Upper lobe of left lung (tissue), 4 donors: ENCODE measurements around the gene ARHGEF10L.

Experiments used
- CTCF ChIP-seq, 6 experiments: fragments of 450-650 bp in 4 of 6; fragments of 200-600 bp in 2 of 6; sonication (generic) in 2 of 6; IDR thresholded peaks; one replicate each; pipeline ENCODE4 v1.5.1; 2016 to 2019; ENCODE audit warnings: antibody characterized with exemption in 6 of 6
- EP300 ChIP-seq, 4 donors: sonication (generic); formaldehyde crosslinking; IDR thresholded peaks; one replicate each; pipeline ENCODE4 v1.5.1; 2017; ENCODE audit warnings: antibody characterized with exemption in 4 of 4, control low read depth in 2 of 4
- POLR2A ChIP-seq, 4 donors: fragments of 450-650 bp; IDR thresholded peaks; one replicate each; pipeline ENCODE4 v1.5.1; 2016 to 2017; ENCODE audit warnings: antibody characterized with exemption in 4 of 4, mild to moderate bottlenecking in 2 of 4
- POLR2AphosphoS5 ChIP-seq, 2 donors: sonication (generic); formaldehyde crosslinking; IDR thresholded peaks; one replicate each; pipeline ENCODE4 v1.5.1; 2017; ENCODE audit warnings: antibody characterized with exemption in 2 of 2

GRCh38 chr1:17542645-17543044 lies 3.1 kb downstream of the ARHGEF10L start:
- TF ChIP-seq CTCF (IDR thresholded peaks at IDR 0.05), result no peak
- TF ChIP-seq POLR2AphosphoS5 (IDR thresholded peaks at IDR 0.05), result no peak
- TF ChIP-seq POLR2A (IDR thresholded peaks at IDR 0.05), result no peak
- TF ChIP-seq EP300 (IDR thresholded peaks at IDR 0.05), result no peak
